NOMO-1 (cell line): Measurements from ENCODE around the gene MEGF10.

Source experiments
- DNase-seq, 2 experiments: peaks; one replicate each; lab custom pipeline; 2025; ENCODE audit not compliant: unreplicated experiment in 2 of 2; lab: John Stamatoyannopoulos, UW

MEGF10 gene

DNA sequence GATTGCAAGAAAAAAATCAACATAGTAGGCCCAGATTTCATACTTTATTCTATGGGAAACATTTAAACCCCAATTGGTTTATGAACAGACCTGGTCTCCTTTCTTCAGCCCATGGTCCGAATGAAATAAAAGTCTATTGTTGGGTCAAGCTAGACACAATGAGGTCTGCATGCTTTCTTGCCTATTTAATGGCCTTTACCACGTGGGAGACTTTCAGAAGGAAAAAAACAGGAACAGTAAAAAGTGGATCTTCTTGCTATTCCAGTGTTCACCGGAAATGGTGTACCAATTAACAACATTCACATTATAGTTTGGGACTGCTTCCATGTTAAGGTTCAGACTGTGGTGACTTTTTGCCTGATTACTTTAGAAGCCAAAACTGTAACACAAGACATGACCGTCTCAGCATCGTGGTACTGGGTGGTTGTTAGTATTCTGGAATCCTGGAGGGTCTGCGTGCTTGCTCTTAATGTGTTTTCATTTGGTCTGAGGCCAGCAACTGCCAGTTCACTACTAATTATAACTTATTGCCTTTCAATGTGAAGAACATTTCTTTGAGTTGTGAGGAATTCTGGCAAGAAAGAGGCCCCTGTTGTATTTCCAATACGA is 141.5 kb downstream of the MEGF10 start:
- DNase-seq: no peak

GRCh38 chr5:127433526-127433925 is 142.9 kb downstream of the MEGF10 start:
- no peak for DNase-seq

- no peak for DNase-seq
Observed at GRCh38 chr5:127434588-127434987, 144.0 kb downstream of the MEGF10 start.

- DNase-seq: no peak
Observed at GRCh38 chr5:127435821-127436220, 145.2 kb downstream of the MEGF10 start.

GRCh38 chr5:127439644-127440043 is 149.0 kb downstream of the MEGF10 start:
- DNase-seq: no peak

GRCh38 chr5:127440831-127441230 is 150.2 kb downstream of the MEGF10 start:
- no peak for DNase-seq

DNA sequence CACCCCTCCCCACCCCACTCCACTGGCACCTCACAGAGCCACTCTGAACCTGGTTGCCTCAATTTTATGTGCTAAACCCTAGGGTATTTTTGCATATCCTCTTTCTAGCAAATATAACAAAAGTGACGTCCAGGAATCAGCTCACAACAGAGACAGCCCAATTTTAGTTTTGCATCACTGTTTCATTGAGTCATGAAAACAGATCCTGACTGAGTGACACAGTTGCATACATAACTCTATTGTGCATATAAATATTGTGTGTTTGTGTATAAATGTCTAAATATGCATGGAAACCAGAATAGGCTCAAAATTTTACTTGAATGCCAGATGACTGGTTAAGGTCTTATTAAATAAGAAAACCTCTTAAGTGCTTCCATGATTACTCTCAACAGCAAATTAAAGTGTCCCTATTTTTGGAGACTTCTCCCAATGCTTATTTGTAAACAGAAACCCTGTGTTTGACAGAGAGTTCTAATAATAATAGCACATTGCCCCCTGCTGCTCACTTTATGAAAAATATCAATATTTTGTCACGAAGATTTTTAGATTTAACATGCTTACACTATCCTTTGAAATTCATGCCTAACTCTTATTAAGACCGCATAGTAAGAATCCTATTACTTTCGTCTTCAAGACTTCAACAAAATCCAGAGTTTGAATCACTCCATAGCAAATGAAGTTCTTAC is 151.3 kb downstream of the MEGF10 start:
- peak in 1 of 2 experiments; percentile 43 for DNase-seq

- DNase-seq: no peak
Observed at GRCh38 chr5:127444171-127444570, 153.6 kb downstream of the MEGF10 start.

GRCh38 chr5:127445328-127445727 is 154.7 kb downstream of the MEGF10 start:
- no peak for DNase-seq

DNA sequence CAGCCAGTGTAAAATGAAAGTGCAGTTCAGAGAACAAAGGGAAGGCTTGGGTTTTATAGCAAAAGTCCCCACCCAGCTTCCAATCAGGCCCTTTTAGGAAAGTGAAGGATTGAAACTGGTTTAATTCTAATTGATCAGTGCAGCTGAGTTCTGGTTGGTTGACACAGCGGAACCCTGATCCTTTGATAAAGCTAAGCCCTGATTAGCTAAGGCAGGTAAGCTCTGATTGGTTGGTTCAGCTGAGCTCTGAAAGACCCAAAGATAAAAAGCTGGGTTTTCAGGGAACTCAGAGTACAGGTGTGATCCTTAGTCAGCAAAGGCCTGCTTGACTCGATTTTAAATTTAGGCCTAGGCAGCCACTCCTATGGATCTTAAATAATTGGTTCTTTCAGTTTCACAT is 156.0 kb downstream of the MEGF10 start:
- no peak for DNase-seq

GRCh38 chr5:127447827-127448226 is 157.2 kb downstream of the MEGF10 start:
- no peak for DNase-seq

DNA sequence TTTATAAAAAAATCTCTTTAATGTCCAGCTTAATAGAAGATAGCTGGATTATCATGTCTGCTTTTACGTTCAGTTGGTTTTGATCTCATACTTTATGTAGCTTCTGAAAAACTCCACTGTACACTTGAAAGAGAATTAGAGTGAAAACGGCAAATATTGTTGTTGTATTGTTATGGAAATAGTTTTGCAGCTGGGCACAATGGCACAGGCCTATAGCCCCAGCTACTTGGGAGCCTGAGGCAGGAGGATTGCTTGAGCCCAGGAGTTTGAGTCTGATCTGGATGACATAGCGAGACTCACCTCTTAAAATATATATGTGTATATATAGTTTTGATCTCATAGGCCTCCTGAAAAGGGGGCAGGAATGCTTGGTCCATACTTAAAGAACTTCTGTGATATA is 159.4 kb downstream of the MEGF10 start:
- DNase-seq: no peak

- DNase-seq: no peak
Observed at GRCh38 chr5:127451096-127451495, 160.5 kb downstream of the MEGF10 start.

- no peak for DNase-seq
Observed at GRCh38 chr5:127452626-127453025, 162.0 kb downstream of the MEGF10 start.

DNA sequence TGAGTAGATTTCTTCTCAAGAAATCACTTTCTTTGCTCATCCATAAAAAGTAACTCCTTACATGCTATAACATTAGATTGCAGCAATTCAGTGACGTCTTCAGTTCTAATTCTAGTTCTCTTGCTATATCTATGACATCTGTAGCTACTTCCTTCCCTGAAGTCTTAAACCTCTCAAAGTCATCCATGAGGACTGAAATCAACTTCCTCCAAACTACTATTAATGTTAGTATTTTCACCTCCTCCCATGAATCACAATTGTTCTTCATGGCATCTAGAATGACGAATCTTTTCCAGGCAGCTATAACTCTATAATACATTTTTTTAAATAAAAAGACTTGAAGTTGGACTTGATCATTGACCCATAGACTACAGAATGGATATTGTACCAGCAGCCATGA is 180.6 kb downstream of the MEGF10 start:
- no peak for DNase-seq

GRCh38 chr5:127472700-127473099 is 182.1 kb downstream of the MEGF10 start:
- DNase-seq: no peak

DNA sequence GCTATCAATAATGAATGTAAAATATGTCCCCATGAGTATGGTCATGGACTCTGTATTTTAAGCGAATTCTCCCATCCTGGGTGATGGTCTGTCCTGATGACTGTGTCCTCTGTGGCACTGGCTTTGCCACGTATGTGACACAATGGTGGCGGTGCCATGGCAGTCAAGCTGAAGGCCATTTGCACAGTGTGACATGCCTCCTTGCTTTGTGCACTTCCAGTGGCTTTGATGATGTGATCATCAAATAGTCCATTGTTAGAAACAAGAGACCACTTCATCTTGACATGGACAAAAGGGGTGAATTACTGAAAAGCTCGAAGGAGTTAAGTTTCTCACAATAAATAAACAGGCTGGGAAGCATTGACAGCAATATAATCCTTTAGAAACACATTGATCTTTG is 195.9 kb downstream of the MEGF10 start:
- no peak for DNase-seq

GRCh38 chr5:127492854-127493738 is 202.5 kb downstream of the MEGF10 start:
- DNase-seq: peak; percentile 41 to 80

GRCh38 chr5:127498548-127498947 is 208.0 kb downstream of the MEGF10 start:
- DNase-seq: no peak

- DNase-seq: no peak
Observed at GRCh38 chr5:127505905-127506304, 215.3 kb downstream of the MEGF10 start.

DNA sequence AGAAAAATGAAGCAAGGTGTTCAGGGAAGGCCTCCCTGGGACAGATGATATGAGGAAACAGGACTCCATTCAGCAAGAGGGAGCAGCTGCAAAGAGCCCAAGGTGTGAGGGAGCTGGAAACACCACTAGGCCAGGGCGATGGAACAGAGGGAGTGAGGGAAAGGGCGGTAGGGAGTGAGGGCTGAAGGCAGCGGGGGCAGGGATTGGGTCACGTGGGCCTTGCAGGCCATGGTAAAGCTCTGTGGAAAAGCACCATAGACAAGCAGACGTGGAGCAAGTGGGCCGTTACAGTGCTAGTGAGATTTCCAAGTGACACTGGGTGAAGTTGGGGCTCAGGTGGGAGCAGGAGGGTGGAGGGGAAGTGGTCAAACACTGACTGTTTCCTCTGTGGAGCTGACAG is 216.0 kb downstream of the MEGF10 start:
- DNase-seq: no peak
